ENCODE data around the gene C1orf198. TPM values are rescaled to one million over a fixed set of nuclear protein-coding genes. Genes with fewer than 3 reads are reported as not detected.

C1orf198 gene
- polyA plus RNA-seq, 2 of the 4 experiments (the other 2 are of a cell fraction): 12.0 to 20.4 TPM

GRCh38 chr1:230843503-230844309, 24.6 kb downstream of the C1orf198 start:
- 91% methylated on average over 27 of the region's 28 CpGs for WGBS (ENCODE audit: missing lambda C conversion rate)
- FAIRE-seq (no peak), DNase-seq (ENCODE audit: low read depth in 1 of 2, low spot score in 1 of 2) (no peak), ATAC-seq (no peak)
- Histone ChIP-seq H3K4me2 (no peak overlapping the region), H3K9me3 (no peaks in the 10 kb centered on the region), H3K27ac (no peak overlapping the region), H3K4me3 (no peak overlapping the region), H3K4me1 (peaks cover under 1% of the 10 kb centered on the region; the same call in 1 of the 3 replicates)
- ChIA-PET CTCF (no interaction called here), POLR2A (no interaction called here)
- TF ChIP-seq ZFP36 (IDR thresholded peaks at IDR 0.05; ENCODE audit: borderline replicate concordance, partially characterized antibody) (no peak), HDAC2 (IDR thresholded peaks at IDR 0.05) (no peak), RCOR1 (IDR thresholded peaks at IDR 0.05; ENCODE audit: low read depth, low read length) (no peak), HOXB13 (CRISPR knock-in tag; IDR thresholded peaks at IDR 0.05; ENCODE audit: low read depth) (no peak)

DNA sequence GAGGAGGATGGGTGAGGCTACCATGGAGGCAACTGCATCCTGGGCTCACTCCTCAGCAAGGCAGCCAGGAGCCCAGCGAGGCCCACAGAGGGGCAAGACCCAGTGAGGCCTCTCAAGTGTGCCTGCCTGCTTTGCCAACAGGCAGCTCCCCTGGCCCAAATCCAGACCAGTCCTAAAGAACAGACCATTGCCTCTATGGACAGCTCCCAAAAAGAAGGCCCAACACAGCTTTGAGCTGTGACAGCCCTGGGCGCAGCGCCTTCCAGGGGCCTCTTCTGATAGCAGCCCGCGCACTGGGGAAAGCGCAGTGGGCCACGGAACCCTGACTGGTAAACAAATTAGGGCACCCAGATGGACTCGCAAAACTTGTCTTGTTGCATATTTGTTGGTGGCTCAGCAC, 25.5 kb downstream of the C1orf198 start:
- CTCF ChIA-PET: no interaction called here
- Histone ChIP-seq H3K4me1 (no peaks in the 10 kb centered on the region), H3K27ac (no peak overlapping the region), H3K9me3 (no peaks in the 10 kb centered on the region), H3K4me3 (no peak overlapping the region), H3K4me2 (no peak overlapping the region)
- no peak for DNase-seq (ENCODE audit: low read depth in 1 of 2, low spot score in 1 of 2)
- FAIRE-seq: no peak
- ATAC-seq: no peak
- over 99% methylated on average over 8 of the region's 8 CpGs for WGBS (ENCODE audit: missing lambda C conversion rate)
- TF ChIP-seq, protein P1, sequence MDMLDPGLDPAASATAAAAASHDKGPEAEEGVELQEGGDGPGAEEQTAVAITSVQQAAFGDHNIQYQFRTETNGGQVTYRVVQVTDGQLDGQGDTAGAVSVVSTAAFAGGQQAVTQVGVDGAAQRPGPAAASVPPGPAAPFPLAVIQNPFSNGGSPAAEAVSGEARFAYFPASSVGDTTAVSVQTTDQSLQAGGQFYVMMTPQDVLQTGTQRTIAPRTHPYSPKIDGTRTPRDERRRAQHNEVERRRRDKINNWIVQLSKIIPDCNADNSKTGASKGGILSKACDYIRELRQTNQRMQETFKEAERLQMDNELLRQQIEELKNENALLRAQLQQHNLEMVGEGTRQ (IDR thresholded peaks at IDR 0.05): no peak
- TF ChIP-seq NPAS2 (CRISPR knock-in tag; IDR thresholded peaks at IDR 0.05; ENCODE audit: borderline replicate concordance) (no peak), RNF2 (IDR thresholded peaks at IDR 0.05; ENCODE audit: borderline replicate concordance, low read depth) (no peak), POLR2A (IDR thresholded peaks at IDR 0.05; ENCODE audit: low read length) (no peak), ZNF302 (CRISPR knock-in tag; IDR thresholded peaks at IDR 0.05) (no peak), JUN (IDR thresholded peaks at IDR 0.05) (no peak), CBX8 (IDR thresholded peaks at IDR 0.05) (no peak), NR3C1 (IDR thresholded peaks at IDR 0.05) (no peak), FOSL2 (IDR thresholded peaks at IDR 0.05) (no peak), FOSL2 (CRISPR knock-in tag; IDR thresholded peaks at IDR 0.05) (no peak), CBX2 (IDR thresholded peaks at IDR 0.05; ENCODE audit: borderline replicate concordance, low read depth) (no peak), EHF (CRISPR knock-in tag; IDR thresholded peaks at IDR 0.05) (no peak), CHD2 (IDR thresholded peaks at IDR 0.05; ENCODE audit: low read length, partially characterized antibody) (no peak), BCL3 (IDR thresholded peaks at IDR 0.05) (no peak), REST (IDR thresholded peaks at IDR 0.05) (no peak)
- POLR2A ChIA-PET: no interaction called here

DNA sequence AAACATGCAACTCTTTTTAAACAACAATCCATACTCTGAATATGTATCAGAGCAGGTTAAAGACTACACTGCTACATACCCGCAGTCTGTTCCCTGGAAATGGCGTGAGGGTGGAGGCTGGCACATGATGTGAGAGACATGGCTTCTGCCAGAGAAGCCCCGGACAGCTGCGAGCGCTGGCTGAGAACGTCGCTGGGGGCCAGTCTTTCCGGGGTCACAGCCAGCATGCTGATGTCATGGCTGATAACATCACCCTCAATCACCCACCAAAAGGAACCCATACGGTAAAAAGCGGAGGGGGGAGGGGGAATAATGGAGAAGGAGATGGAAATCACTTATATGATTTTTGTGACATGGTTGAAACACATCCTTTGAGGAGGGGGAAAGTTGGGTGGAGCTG, 29.1 kb downstream of the C1orf198 start:
- no peak for DNase-seq (ENCODE audit: low read depth in 1 of 2, low spot score in 1 of 2)
- 92% methylated on average over 10 of the region's 10 CpGs for WGBS (ENCODE audit: missing lambda C conversion rate)
- Histone ChIP-seq H3K4me2 (no peak overlapping the region), H3K4me3 (no peak overlapping the region), H3K9me3 (no peaks in the 10 kb centered on the region), H3K27ac (no peak overlapping the region), H3K4me1 (no peaks in the 10 kb centered on the region)
- ChIA-PET CTCF (no interaction called here), POLR2A (no interaction called here)
- ATAC-seq: no peak
- TF ChIP-seq RARB (CRISPR knock-in tag; IDR thresholded peaks at IDR 0.05): no peak
- TF ChIP-seq HDAC2 (IDR thresholded peaks at IDR 0.05): no peak
- TF ChIP-seq BCL3 (IDR thresholded peaks at IDR 0.05): no peak
- FAIRE-seq: no peak
